Tongue (tissue), 2 donors: ENCODE measurements around the gene SEC23A. TPM values are rescaled to one million over a fixed set of nuclear protein-coding genes. Genes with fewer than 3 reads are reported as not detected.
"Not testable (repeated sequence)": the region's sequence is repeated elsewhere in the genome, so short reads cannot be mapped to it uniquely, and the experiment has no call there.

Source experiments
- DNase-seq: peaks from one replicate; pipeline ENCODE4 v3.0.0-alpha.2; 2015
- total RNA-seq: library from RNA; depleted of rRNA; stranded (reverse); fragments of >200 nt; gene quantifications from one replicate; pipeline ENCODE4 v1.2.3, GENCODE V29; 2014

SEC23A gene
- total RNA-seq, 1 donor from 2014 or later = 122 TPM

- no peak for DNase-seq
Measured at GRCh38 chr14:39029789-39030188, 73.2 kb downstream of the SEC23A start.

GRCh38 chr14:39028620-39029019, 74.4 kb downstream of the SEC23A start:
- DNase-seq = no peak

GRCh38 chr14:39025810-39026627, 77.0 kb downstream of the SEC23A start:
- DNase-seq = no peak

- DNase-seq = no peak
Measured at GRCh38 chr14:39025250-39025809, 77.7 kb downstream of the SEC23A start.

- peak; percentile 11 for DNase-seq
Measured at GRCh38 chr14:39023939-39024871, 78.8 kb downstream of the SEC23A start.

- DNase-seq = not testable (repeated sequence)
Measured at GRCh38 chr14:39017096-39018016, 85.7 kb downstream of the SEC23A start.

GRCh38 chr14:39016733-39017095, 86.3 kb downstream of the SEC23A start:
- no peak for DNase-seq

GRCh38 chr14:39015964-39016577, 87.0 kb downstream of the SEC23A start:
- DNase-seq = no peak

- DNase-seq = peak; percentile 74
Measured at GRCh38 chr14:39015360-39015961, 87.6 kb downstream of the SEC23A start.

GRCh38 chr14:39014460-39014859, 88.6 kb downstream of the SEC23A start:
- DNase-seq = no peak

GRCh38 chr14:39008965-39009364, 94.1 kb downstream of the SEC23A start:
- DNase-seq = not testable (repeated sequence)

GRCh38 chr14:39006721-39007410, 96.2 kb downstream of the SEC23A start:
- DNase-seq = no peak

GRCh38 chr14:39005044-39005880, 97.8 kb downstream of the SEC23A start:
- DNase-seq = no peak

- DNase-seq = no peak
Measured at GRCh38 chr14:38999949-39000348, 103.1 kb downstream of the SEC23A start.

- DNase-seq = no peak
Measured at GRCh38 chr14:38994731-38995130, 108.3 kb downstream of the SEC23A start.

- DNase-seq = no peak
Measured at GRCh38 chr14:38993981-38994380, 109.1 kb downstream of the SEC23A start.

GRCh38 chr14:38992067-38992844, 110.8 kb downstream of the SEC23A start:
- no peak for DNase-seq

GRCh38 chr14:38991299-38991698, 111.7 kb downstream of the SEC23A start:
- DNase-seq = no peak
